MM.1S (cell line): Measurements from ENCODE around the gene CAPN12.

Experiments
- CTCF ChIP-seq: fragments of 300-600 bp; sonication (generic); IDR thresholded peaks from 2 replicates; pipeline ENCODE4 v1.5.1; 2016; ENCODE audit warnings: antibody characterized with exemption, low read length, mixed read lengths
- EZH2 ChIP-seq: fragments of 300-600 bp; sonication (generic); optimal IDR thresholded peaks from 2 replicates; pipeline ENCODE3; 2017; ENCODE audit warnings: low read depth, mild to moderate bottlenecking, antibody characterized with exemption, low read length, mixed read lengths
- EZH2phosphoT487 ChIP-seq: fragments of 300-600 bp; sonication (generic); IDR thresholded peaks from 2 replicates; pipeline ENCODE4 v1.6.1; 2018; ENCODE audit warnings: antibody characterized with exemption, low read length

GRCh38 chr19:38697197-38697596 lies 47.1 kb downstream of the CAPN12 start:
- no peak for TF ChIP-seq CTCF
- TF ChIP-seq EZH2 = no peak
- no peak for TF ChIP-seq EZH2phosphoT487
